GM23338 (cell line): ENCODE data around the gene ABCC3. TPM values are rescaled to one million over a fixed set of nuclear protein-coding genes. Genes with fewer than 3 reads are reported as not detected.

Source experiments
- ATAC-seq: fragments of 200-7000 bp; cut with Tn5 transposase; 3 replicates; pipeline ENCODE4 v1.9.1; 2020
- DNase-seq: peaks from one replicate; pipeline ENCODE4 v3.0.0-alpha.2; 2015; ENCODE audit warnings: low spot score
- H2AFZ ChIP-seq: fragments of 200-600 bp; sonication (generic); 2 replicates; pipeline ENCODE4 v1.8.0; 2016; ENCODE audit warnings: antibody characterized with exemption, mild to moderate bottlenecking, moderate library complexity
- H3F3A ChIP-seq: fragments of 200-600 bp; sonication (generic); replicated peaks from 2 replicates; pipeline ENCODE4 v1.8.0; 2017; ENCODE audit warnings: antibody characterized with exemption, mixed run types, low read depth
- H3K27ac ChIP-seq: fragments of 200-600 bp; sonication (generic); 2 replicates; pipeline ENCODE4 v1.6.1; 2016; ENCODE audit warnings: low read depth
- H3K27me3 ChIP-seq: fragments of 200-600 bp; sonication (generic); 2 replicates; pipeline ENCODE4 v1.8.0; 2016; ENCODE audit warnings: mild to moderate bottlenecking, mixed run types, moderate library complexity; ENCODE audit not compliant: insufficient read depth
- H3K36me3 ChIP-seq: fragments of 200-600 bp; sonication (generic); 2 replicates; pipeline ENCODE4 v1.8.0; 2016; ENCODE audit warnings: mild to moderate bottlenecking; ENCODE audit not compliant: insufficient read depth
- H3K4me1 ChIP-seq: fragments of 200-600 bp; sonication (generic); 2 replicates; pipeline ENCODE4 v1.8.0; 2016; ENCODE audit warnings: mild to moderate bottlenecking, moderate library complexity; ENCODE audit not compliant: insufficient read depth
- H3K4me2 ChIP-seq: fragments of 200-600 bp; sonication (generic); 2 replicates; pipeline ENCODE4 v1.7.1; 2017; ENCODE audit warnings: mixed run types
- H3K4me3 ChIP-seq: fragments of 200-600 bp; sonication (generic); 2 replicates; pipeline ENCODE4 v1.6.1; 2016; ENCODE audit warnings: mixed run types
- H3K79me2 ChIP-seq: fragments of 200-600 bp; sonication (generic); replicated peaks from 2 replicates; pipeline ENCODE4 v1.8.0; 2017; ENCODE audit warnings: mild to moderate bottlenecking; ENCODE audit not compliant: insufficient read depth
- H3K9me2 ChIP-seq: fragments of 200-600 bp; sonication (generic); 2 replicates; pipeline ENCODE4 v1.8.0; 2017; ENCODE audit not compliant: insufficient read depth
- H4K20me1 ChIP-seq: fragments of 200-600 bp; sonication (generic); replicated peaks from 2 replicates; pipeline ENCODE4 v1.8.0; 2017; ENCODE audit warnings: mild to moderate bottlenecking; ENCODE audit not compliant: insufficient read depth
- H3K27ac Mint-ChIP-seq: 2 replicates; pipeline ENCODE4 v1.8.0; 2020; ENCODE audit warnings: inconsistent platforms, mild to moderate bottlenecking, moderate library complexity, mixed read lengths
- H3K27me3 Mint-ChIP-seq: 3 replicates; pipeline ENCODE4 v1.8.0; 2022; ENCODE audit warnings: low read depth, mild to moderate bottlenecking, moderate library complexity, mixed read lengths, inconsistent platforms; ENCODE audit not compliant: insufficient read depth, poor library complexity
- H3K36me3 Mint-ChIP-seq: 3 replicates; pipeline ENCODE4 v1.8.0; 2021; ENCODE audit warnings: low read depth, mild to moderate bottlenecking, inconsistent platforms, moderate library complexity, mixed read lengths
- H3K4me1 Mint-ChIP-seq: 3 replicates; pipeline ENCODE4 v1.8.0; 2020; ENCODE audit warnings: mild to moderate bottlenecking, inconsistent platforms, mixed read lengths
- H3K4me3 Mint-ChIP-seq: 3 replicates; pipeline ENCODE4 v1.8.0; 2021; ENCODE audit warnings: moderate library complexity, mild to moderate bottlenecking, inconsistent platforms, mixed read lengths
- H3K9me3 Mint-ChIP-seq: 3 replicates; pipeline ENCODE4 v1.8.0; 2020; ENCODE audit warnings: moderate library complexity, mild to moderate bottlenecking, inconsistent platforms, mixed read lengths
- CREB1 ChIP-seq: fragments of 250-450 bp; sonication (Bioruptor Pico); IDR thresholded peaks from 2 replicates; pipeline ENCODE4 v1.5.0; 2020; ENCODE audit warnings: low read depth, mild to moderate bottlenecking, moderate library complexity
- CTCF ChIP-seq, 2 experiments: fragments of 200-600 bp in 1 of 2; sonication (generic) in 1 of 2; conservative IDR thresholded peaks; 2 replicates each; pipeline versions ENCODE4 v1.5.1 to v1.6.1; 2016 to 2017; ENCODE audit warnings: antibody characterized with exemption in 2 of 2, low read depth in 2 of 2, mild to moderate bottlenecking in 2 of 2, moderate library complexity in 1 of 2
- ETS1 ChIP-seq: IDR thresholded peaks from 2 replicates; pipeline ENCODE4 v1.6.1; 2016; ENCODE audit warnings: antibody characterized with exemption
- EZH2 ChIP-seq: fragments of 200-600 bp; sonication (generic); IDR thresholded peaks from one replicate; pipeline ENCODE4 v1.8.0; 2017; ENCODE audit warnings: antibody characterized with exemption, mild to moderate bottlenecking, low read depth; ENCODE audit not compliant: unreplicated experiment
- EZH2phosphoT487 ChIP-seq: fragments of 200-600 bp; sonication (generic); IDR thresholded peaks from one replicate; pipeline ENCODE4 v1.8.1; 2018; ENCODE audit warnings: antibody characterized with exemption; ENCODE audit not compliant: unreplicated experiment
- JUNB ChIP-seq: IDR thresholded peaks from one replicate; pipeline ENCODE4 v1.6.1; 2016; ENCODE audit warnings: antibody characterized with exemption; ENCODE audit not compliant: unreplicated experiment
- NANOG ChIP-seq: IDR thresholded peaks from 2 replicates; pipeline ENCODE4 v1.6.1; 2016; ENCODE audit warnings: antibody characterized with exemption, borderline replicate concordance
- POLR2AphosphoS5 ChIP-seq: IDR thresholded peaks from 2 replicates; pipeline ENCODE4 v1.6.1; 2016; ENCODE audit warnings: antibody characterized with exemption, low read depth
- REST ChIP-seq: IDR thresholded peaks from one replicate; pipeline ENCODE4 v1.6.1; 2018; ENCODE audit warnings: antibody characterized with exemption; ENCODE audit not compliant: unreplicated experiment
- STAT1 ChIP-seq: IDR thresholded peaks from one replicate; pipeline ENCODE4 v1.6.1; 2016; ENCODE audit warnings: antibody characterized with exemption; ENCODE audit not compliant: unreplicated experiment
- ZNF114 ChIP-seq: fragments of 250-450 bp; sonication (Bioruptor Pico); IDR thresholded peaks from 2 replicates; pipeline ENCODE4 v1.5.0; 2020; ENCODE audit warnings: mild to moderate bottlenecking, moderate library complexity
- ZNF331 ChIP-seq: fragments of 250-450 bp; sonication (Bioruptor Pico); IDR thresholded peaks from 2 replicates; pipeline ENCODE4 v1.5.0; 2020; ENCODE audit warnings: low read depth, mild to moderate bottlenecking, moderate library complexity
- ZNF462 ChIP-seq: fragments of 250-450 bp; sonication (Bioruptor Pico); IDR thresholded peaks from 2 replicates; pipeline ENCODE4 v1.5.0; 2020; ENCODE audit warnings: mild to moderate bottlenecking, moderate library complexity
- polyA plus RNA-seq: library from polyadenylated mRNA; unstranded; fragments of >200 nt; fragmentation: Nextera tagmentation; extraction: Ambion mirVana; gene quantifications from 2 replicates; pipeline ENCODE4 v1.2.1, GENCODE V29; 2016
- total RNA-seq: library from RNA; depleted of rRNA; stranded (reverse); fragments of >200 nt; shearing (Covaris generic); gene quantifications from 2 replicates; pipeline ENCODE4 v1.2.3, GENCODE V29; 2014

ABCC3 gene
- total and polyA plus RNA-seq, 2 experiments from 2014 or later, result not detected

GRCh38 chr17:50656509-50656908 lies 21.8 kb downstream of the ABCC3 start:
- Mint-ChIP-seq H3K4me1 (peaks cover 11% of the 10 kb centered on the region), H3K4me3 (no peak overlapping the region), H3K36me3 (no peaks in the 10 kb centered on the region; the same call in 2 of the 3 replicates), H3K9me3 (no peaks in the 10 kb centered on the region; the same call in 1 of the 3 replicates), H3K27me3 (peaks cover 3% of the 10 kb centered on the region), H3K27ac (no peak overlapping the region)
- TF ChIP-seq EZH2phosphoT487, result no peak
- TF ChIP-seq ZNF331 (CRISPR knock-in tag), result no peak
- no peak for TF ChIP-seq CREB1
- TF ChIP-seq STAT1, result no peak
- TF ChIP-seq POLR2AphosphoS5, result no peak
- no peak for TF ChIP-seq CTCF (conservative IDR thresholded peaks at IDR 0.05; ENCODE audit: low read depth in 2 of 2)
- no peak for TF ChIP-seq EZH2
- TF ChIP-seq REST, result no peak
- no peak for TF ChIP-seq JUNB
- no peak for TF ChIP-seq ZNF114 (CRISPR knock-in tag)
- TF ChIP-seq ETS1, result no peak
- no peak for TF ChIP-seq NANOG
- no peak for TF ChIP-seq ZNF462 (CRISPR knock-in tag)
- Histone ChIP-seq H3F3A (no peaks in the 10 kb centered on the region), H3K4me1 (peaks cover 3% of the 10 kb centered on the region), H3K4me2 (no peak overlapping the region), H3K36me3 (no peaks in the 10 kb centered on the region), H3K4me3 (no peak overlapping the region), H3K79me2 (no peaks in the 10 kb centered on the region), H3K27me3 (no peaks in the 10 kb centered on the region), H2AFZ (no peak overlapping the region), H3K9me2 (no peaks in the 10 kb centered on the region), H4K20me1 (no peaks in the 10 kb centered on the region), H3K27ac (no peak overlapping the region)
- ATAC-seq (no peak), DNase-seq (no peak)
